HFF-Myc (cell line): ENCODE measurements around the gene SARS1.
"Not testable (repeated sequence)": the region's sequence is repeated elsewhere in the genome, so short reads cannot be mapped to it uniquely, and the experiment has no call there.

Source experiments
- DNase-seq: peaks from one replicate; pipeline ENCODE4 v3.0.0-alpha.2; 2011; ENCODE audit warnings: low read depth; ENCODE audit errors: extremely low read depth
- H3K4me3 ChIP-seq: replicated peaks from 2 replicates; pipeline ENCODE4 v1.5.1; 2011; ENCODE audit warnings: low read depth, mild to moderate bottlenecking, control low read depth, low read length
- TF ChIP-seq, protein P1 (sequence below): IDR thresholded peaks from 2 replicates; pipeline ENCODE4 v1.5.1; 2012; ENCODE audit warnings: mild to moderate bottlenecking, low read depth, low read length, control low read depth; ENCODE audit errors: missing control alignments

The SARS1 gene

DNA sequence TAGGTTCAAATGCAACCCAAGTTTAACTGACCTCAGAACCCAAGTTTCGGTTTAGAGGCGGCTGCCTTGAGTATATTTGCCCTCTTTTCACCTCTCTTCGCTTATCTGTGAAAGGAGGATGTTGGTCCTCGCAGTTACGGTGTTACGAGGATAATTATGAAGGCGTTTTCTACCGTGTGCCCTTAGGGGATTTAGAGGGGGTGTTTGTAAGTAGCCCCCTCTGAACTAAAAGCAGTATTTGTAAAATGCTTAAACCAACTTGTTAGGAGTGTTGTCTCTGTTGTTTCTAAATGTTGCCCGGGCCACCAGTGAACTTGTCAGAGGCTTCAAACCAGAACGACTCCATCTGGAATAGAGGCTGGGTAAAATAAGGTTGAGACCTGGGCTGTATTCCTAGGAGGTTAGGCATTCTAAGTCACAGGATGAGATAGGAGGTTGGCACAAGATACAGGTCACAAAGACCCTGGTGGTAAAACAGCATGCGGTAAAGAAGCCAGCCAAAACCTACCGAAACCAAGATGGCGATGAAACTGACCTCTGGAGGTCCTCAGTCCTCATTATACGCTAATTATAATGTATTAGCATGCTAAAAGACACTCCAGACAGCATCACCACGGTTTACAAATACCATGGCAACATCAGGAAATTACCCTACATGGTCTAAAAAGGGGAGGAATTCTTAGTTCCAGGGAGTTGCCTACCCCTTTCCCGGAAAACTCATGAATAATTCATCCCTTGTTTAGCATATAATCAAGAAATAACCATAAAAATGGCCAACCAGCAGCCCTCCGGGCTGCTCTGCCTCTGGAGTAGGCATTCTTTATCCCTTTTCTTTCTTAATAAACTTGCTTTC, 70.3 kb downstream of the SARS1 start:
- DNase-seq: no peak
- peak overlapping the region; percentile 85 for H3K4me3 ChIP-seq
- TF ChIP-seq, protein P1, sequence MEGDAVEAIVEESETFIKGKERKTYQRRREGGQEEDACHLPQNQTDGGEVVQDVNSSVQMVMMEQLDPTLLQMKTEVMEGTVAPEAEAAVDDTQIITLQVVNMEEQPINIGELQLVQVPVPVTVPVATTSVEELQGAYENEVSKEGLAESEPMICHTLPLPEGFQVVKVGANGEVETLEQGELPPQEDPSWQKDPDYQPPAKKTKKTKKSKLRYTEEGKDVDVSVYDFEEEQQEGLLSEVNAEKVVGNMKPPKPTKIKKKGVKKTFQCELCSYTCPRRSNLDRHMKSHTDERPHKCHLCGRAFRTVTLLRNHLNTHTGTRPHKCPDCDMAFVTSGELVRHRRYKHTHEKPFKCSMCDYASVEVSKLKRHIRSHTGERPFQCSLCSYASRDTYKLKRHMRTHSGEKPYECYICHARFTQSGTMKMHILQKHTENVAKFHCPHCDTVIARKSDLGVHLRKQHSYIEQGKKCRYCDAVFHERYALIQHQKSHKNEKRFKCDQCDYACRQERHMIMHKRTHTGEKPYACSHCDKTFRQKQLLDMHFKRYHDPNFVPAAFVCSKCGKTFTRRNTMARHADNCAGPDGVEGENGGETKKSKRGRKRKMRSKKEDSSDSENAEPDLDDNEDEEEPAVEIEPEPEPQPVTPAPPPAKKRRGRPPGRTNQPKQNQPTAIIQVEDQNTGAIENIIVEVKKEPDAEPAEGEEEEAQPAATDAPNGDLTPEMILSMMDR: no peak

DNA sequence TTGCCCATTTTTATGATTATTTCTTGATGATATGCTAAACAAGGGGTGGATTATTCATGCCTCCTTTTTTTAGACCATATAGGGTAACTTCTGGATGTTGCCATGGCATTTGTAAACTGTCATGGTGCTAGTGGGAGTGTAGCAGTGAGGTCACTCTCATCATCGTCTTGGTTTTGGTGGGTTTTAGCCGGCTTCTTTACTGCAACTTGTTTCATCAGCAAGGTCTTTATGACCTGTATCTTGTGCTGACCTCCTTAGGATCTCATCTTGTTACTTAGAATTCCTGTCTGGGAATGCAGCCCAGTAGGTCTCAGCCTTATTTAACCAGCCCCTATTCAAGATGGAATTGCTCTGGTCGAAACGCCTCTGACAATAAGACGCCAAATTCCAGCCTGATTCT, 73.0 kb downstream of the SARS1 start:
- not testable (repeated sequence) for DNase-seq, H3K4me3 ChIP-seq
